Activated CD8-positive, alpha-beta memory T cell treated with anti-CD3 and anti-CD28 coated beads, Interleukin-2, amount 50 U/mL, for 4 hours (primary cell): ENCODE measurements around the gene GOLGA6L10.
"Not testable (repeated sequence)": the region's sequence is repeated elsewhere in the genome, so short reads cannot be mapped to it uniquely, and the experiment has no call there.

Source experiments
- DNase-seq: peaks from one replicate; pipeline ENCODE4 v3.0.0-alpha.2; 2020

Gene GOLGA6L10

GRCh38 chr15:82349375-82349774 is at the start of gene GOLGA6L10:
Gene GOLGA6L10, minus strand, starts transcription at chr15:82349475. Its CDS starts 100 bp downstream, at chr15:82349375.
- not testable (repeated sequence) for DNase-seq

- DNase-seq = no peak
Measured at GRCh38 chr15:82398785-82399184, 49.5 kb upstream of the GOLGA6L10 start.

- no peak for DNase-seq
Measured at GRCh38 chr15:82397817-82398216, 48.5 kb upstream of the GOLGA6L10 start.

- not testable (repeated sequence) for DNase-seq
Measured at GRCh38 chr15:82395788-82396187, 46.5 kb upstream of the GOLGA6L10 start.

- no peak for DNase-seq
Measured at GRCh38 chr15:82393671-82394070, 44.4 kb upstream of the GOLGA6L10 start.

GRCh38 chr15:82392077-82392476 is 42.8 kb upstream of the GOLGA6L10 start:
- not testable (repeated sequence) for DNase-seq

- DNase-seq = not testable (repeated sequence)
Measured at GRCh38 chr15:82390152-82390551, 40.9 kb upstream of the GOLGA6L10 start.

- not testable (repeated sequence) for DNase-seq
Measured at GRCh38 chr15:82387209-82387608, 37.9 kb upstream of the GOLGA6L10 start.

GRCh38 chr15:82381330-82381955 is 32.2 kb upstream of the GOLGA6L10 start:
- not testable (repeated sequence) for DNase-seq

- DNase-seq = not testable (repeated sequence)
Measured at GRCh38 chr15:82379552-82379951, 30.3 kb upstream of the GOLGA6L10 start.

GRCh38 chr15:82373661-82374060 is 24.4 kb upstream of the GOLGA6L10 start:
- not testable (repeated sequence) for DNase-seq

- DNase-seq = no peak
Measured at GRCh38 chr15:82371656-82372055, 22.4 kb upstream of the GOLGA6L10 start.

- not testable (repeated sequence) for DNase-seq
Measured at GRCh38 chr15:82367790-82368189, 18.5 kb upstream of the GOLGA6L10 start.

GRCh38 chr15:82365692-82366323 is 16.5 kb upstream of the GOLGA6L10 start:
- peak; percentile 49 for DNase-seq

GRCh38 chr15:82364548-82364947 is 15.3 kb upstream of the GOLGA6L10 start:
- not testable (repeated sequence) for DNase-seq

GRCh38 chr15:82362790-82363189 is 13.5 kb upstream of the GOLGA6L10 start:
- not testable (repeated sequence) for DNase-seq

GRCh38 chr15:82360618-82361017 is 11.3 kb upstream of the GOLGA6L10 start:
- not testable (repeated sequence) for DNase-seq

- DNase-seq = not testable (repeated sequence)
Measured at GRCh38 chr15:82355055-82355454, 5.8 kb upstream of the GOLGA6L10 start.

GRCh38 chr15:82354546-82354945 is 5.3 kb upstream of the GOLGA6L10 start:
- DNase-seq = not testable (repeated sequence)

GRCh38 chr15:82347645-82348044 is 1.6 kb downstream of the GOLGA6L10 start:
- not testable (repeated sequence) for DNase-seq

GRCh38 chr15:82345176-82345575 is 4.1 kb downstream of the GOLGA6L10 start:
- DNase-seq = not testable (repeated sequence)

GRCh38 chr15:82344421-82344820 is 4.9 kb downstream of the GOLGA6L10 start:
- DNase-seq = not testable (repeated sequence)

- DNase-seq = not testable (repeated sequence)
Measured at GRCh38 chr15:82343851-82344250, 5.4 kb downstream of the GOLGA6L10 start.

- DNase-seq = not testable (repeated sequence)
Measured at GRCh38 chr15:82342632-82343374, 6.5 kb downstream of the GOLGA6L10 start.
